Gastroesophageal sphincter (tissue), 4 donors: ENCODE measurements around the gene NUAK1. TPM values are rescaled to one million over a fixed set of nuclear protein-coding genes. Genes with fewer than 3 reads are reported as not detected.
A peak's percentile ranks its signal among the peaks of the same experiment; 100 is the strongest.

ENCODE experiments used
- ATAC-seq: fragments of 150-250 bp; one replicate; pipeline ENCODE4 v1.9.1; 2016; ENCODE audit warnings: mild to moderate bottlenecking, moderate library complexity
- H3K27ac ChIP-seq, 4 donors: fragments of 200-600 bp; sonication (generic) in 3 of 4; 1 replicate in 3 of 4; 2 replicates in 1 of 4; pipeline ENCODE4 v1.5.1; 2016 to 2019
- H3K27me3 ChIP-seq: fragments of 200-600 bp; sonication (generic); one replicate; pipeline ENCODE4 v1.5.1; 2019
- H3K36me3 ChIP-seq, 2 donors: fragments of 200-600 bp; sonication (generic); one replicate each; pipeline ENCODE4 v1.5.1; 2019; ENCODE audit warnings: control low read depth in 1 of 2
- H3K4me1 ChIP-seq, 3 donors: fragments of 200-600 bp; sonication (generic); 1 replicate in 2 of 3; 2 replicates in 1 of 3; pipeline ENCODE4 v1.5.1; 2016 to 2019; ENCODE audit warnings: control low read depth in 2 of 3
- H3K4me3 ChIP-seq, 2 donors: fragments of 200-600 bp; sonication (generic); one replicate each; pipeline ENCODE4 v1.5.1; 2019; ENCODE audit warnings: mild to moderate bottlenecking in 1 of 2, moderate library complexity in 1 of 2
- H3K9me3 ChIP-seq, 3 donors: fragments of 200-600 bp; sonication (generic); one replicate each; pipeline ENCODE4 v1.5.1; 2017 to 2019; ENCODE audit warnings: control low read depth in 2 of 3
- EP300 ChIP-seq: sonication (generic); formaldehyde crosslinking; IDR thresholded peaks from one replicate; pipeline ENCODE4 v1.6.1; 2017; ENCODE audit warnings: antibody characterized with exemption, mild to moderate bottlenecking
- POLR2A ChIP-seq, 2 donors: fragments of 450-650 bp; IDR thresholded peaks; one replicate each; pipeline ENCODE4 v1.6.1; 2017; ENCODE audit warnings: antibody characterized with exemption in 2 of 2, mild to moderate bottlenecking in 2 of 2, moderate library complexity in 1 of 2
- POLR2AphosphoS5 ChIP-seq: sonication (generic); formaldehyde crosslinking; IDR thresholded peaks from one replicate; pipeline ENCODE4 v1.6.1; 2017; ENCODE audit warnings: antibody characterized with exemption
- WGBS, 2 donors: methylation state at CpG; one replicate each; pipeline ENCODE4 v1.1.5; 2018; ENCODE audit warnings: low coverage in 1 of 2; 5-methylcytosine and 5-hydroxymethylcytosine counted together
- total RNA-seq, 4 donors: library from RNA; depleted of rRNA; stranded (reverse); fragments of >200 nt; gene quantifications; one replicate each; pipeline ENCODE4 v1.1.0, GENCODE V29; 2016
- TF ChIP-seq, protein P1 (sequence below), 4 experiments: fragments of 200-600 bp in 2 of 4; fragments of 450-650 bp in 2 of 4; sonication (generic) in 1 of 4; IDR thresholded peaks; one replicate each; pipeline ENCODE4 v1.5.1; 2017 to 2019; ENCODE audit warnings: antibody characterized with exemption in 4 of 4, mild to moderate bottlenecking in 2 of 4, moderate library complexity in 2 of 4

NUAK1 gene
- total RNA-seq, 4 donors from 2014 or later = 7.4 to 27.7 (median 10.7) TPM

DNA sequence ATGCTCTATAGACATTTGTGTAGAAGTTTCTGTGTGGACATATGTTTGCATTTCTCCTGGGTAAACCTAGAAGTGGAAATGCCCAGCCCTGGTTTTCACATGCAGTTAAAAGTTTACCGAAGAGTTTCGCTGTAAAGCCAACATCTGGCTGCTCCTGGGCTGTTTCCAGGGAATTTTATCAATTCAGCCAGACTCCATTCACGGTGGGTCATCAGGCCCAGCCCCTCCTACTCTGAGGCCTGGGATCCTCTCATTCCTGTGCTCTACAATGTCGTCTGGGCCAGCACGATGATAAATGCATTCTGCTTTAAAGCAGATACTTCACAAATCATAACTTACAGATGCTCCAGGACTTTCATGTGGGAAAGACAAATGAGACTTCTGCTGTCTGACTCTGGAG, 7.1 kb downstream of the NUAK1 start:
- TF ChIP-seq POLR2A (IDR thresholded peaks at IDR 0.05) = no peak
- TF ChIP-seq POLR2AphosphoS5 = no peak
- no peak for TF ChIP-seq EP300
- Histone ChIP-seq H3K4me3 (no peak overlapping the region), H3K27ac (no peak overlapping the region), H3K36me3 (no peaks in the 10 kb centered on the region), H3K9me3 (no peaks in the 10 kb centered on the region), H3K27me3 (no peaks in the 10 kb centered on the region), H3K4me1 (peaks cover 0 to 79% (median 23%) of the 10 kb centered on the region in 3 donors)
- WGBS, 2 donors = 37 to 54% methylated on average over 4 of the region's 5 CpGs
- ATAC-seq = no peak

DNA sequence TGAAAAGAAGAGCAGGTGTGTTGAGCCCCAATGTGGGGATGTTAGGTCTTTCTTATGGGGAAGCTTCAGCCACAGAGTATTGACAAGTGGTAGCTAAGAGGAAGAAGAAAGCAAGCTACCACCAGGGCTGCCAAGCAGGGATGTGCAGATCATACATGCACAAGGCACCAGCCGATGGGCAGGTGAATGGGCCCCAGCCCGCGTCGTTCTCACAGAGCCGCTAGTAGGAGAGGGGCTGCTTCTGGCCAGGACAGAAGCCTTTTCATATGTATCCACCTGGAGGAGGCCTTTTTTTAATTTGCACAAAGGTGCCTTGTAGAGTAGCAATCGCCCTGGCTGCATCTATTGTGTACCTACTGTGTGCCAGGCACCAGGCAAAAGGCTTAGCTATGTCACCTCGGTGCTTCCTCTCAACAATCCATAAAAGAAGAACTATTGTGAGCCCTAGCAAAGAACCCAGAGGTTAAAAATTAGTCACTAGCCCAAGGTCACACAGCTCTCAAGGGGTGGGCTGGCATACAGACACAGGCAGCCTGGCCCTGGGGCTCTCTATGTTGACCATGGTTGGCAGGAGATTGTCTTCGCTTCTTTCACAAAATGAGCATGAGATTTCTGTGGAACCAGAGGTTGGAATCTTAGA, 8.2 kb downstream of the NUAK1 start:
- ATAC-seq = no peak
- Histone ChIP-seq H3K4me3 (no peak overlapping the region), H3K4me1 (peaks cover 0 to 77% (median 32%) of the 10 kb centered on the region in 3 donors), H3K36me3 (no peaks in the 10 kb centered on the region), H3K27me3 (no peaks in the 10 kb centered on the region), H3K9me3 (no peaks in the 10 kb centered on the region), H3K27ac (no peak overlapping the region)
- 83 to 100% methylated on average over 1 to 6 of the region's 8 CpGs for WGBS, 2 donors
- TF ChIP-seq POLR2AphosphoS5 (no peak), POLR2A (IDR thresholded peaks at IDR 0.05) (no peak), EP300 (no peak)
- TF ChIP-seq, protein P1, sequence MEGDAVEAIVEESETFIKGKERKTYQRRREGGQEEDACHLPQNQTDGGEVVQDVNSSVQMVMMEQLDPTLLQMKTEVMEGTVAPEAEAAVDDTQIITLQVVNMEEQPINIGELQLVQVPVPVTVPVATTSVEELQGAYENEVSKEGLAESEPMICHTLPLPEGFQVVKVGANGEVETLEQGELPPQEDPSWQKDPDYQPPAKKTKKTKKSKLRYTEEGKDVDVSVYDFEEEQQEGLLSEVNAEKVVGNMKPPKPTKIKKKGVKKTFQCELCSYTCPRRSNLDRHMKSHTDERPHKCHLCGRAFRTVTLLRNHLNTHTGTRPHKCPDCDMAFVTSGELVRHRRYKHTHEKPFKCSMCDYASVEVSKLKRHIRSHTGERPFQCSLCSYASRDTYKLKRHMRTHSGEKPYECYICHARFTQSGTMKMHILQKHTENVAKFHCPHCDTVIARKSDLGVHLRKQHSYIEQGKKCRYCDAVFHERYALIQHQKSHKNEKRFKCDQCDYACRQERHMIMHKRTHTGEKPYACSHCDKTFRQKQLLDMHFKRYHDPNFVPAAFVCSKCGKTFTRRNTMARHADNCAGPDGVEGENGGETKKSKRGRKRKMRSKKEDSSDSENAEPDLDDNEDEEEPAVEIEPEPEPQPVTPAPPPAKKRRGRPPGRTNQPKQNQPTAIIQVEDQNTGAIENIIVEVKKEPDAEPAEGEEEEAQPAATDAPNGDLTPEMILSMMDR (IDR thresholded peaks at IDR 0.05) = no peak

DNA sequence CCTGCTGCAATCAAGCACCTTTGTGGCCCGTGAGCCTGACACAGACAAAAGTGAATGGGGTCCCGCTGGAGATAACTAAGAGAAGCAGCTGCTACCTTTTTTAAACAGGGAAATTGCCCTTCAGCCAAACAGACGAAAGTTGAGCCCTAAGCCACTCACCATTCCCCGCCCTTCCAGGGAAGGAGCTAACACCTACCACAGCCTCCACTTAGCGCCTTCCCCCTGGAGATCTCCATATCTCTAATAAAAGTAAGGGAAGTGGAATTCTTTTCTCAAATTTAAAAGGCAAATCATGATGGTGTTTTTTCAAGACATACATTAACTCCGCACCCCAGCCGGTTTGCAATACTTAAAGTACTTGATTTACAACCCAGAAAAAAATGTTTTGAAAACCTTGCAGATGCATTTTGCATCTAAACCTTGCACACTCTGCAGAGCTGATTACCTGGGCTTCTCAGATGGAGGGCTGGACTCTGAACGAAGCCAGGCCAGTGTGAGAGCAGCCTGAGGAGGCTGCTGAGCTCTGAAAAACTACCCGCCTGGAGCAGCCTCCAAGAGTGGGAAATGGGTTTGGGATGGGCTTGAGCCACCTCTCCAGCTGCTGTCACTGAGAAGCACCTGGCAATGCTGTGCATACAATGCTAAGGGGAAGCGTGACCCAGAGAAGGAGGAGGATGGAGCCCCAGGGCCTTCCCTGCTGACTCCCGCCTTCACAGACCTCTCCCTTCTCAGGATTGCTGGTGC, 10.0 kb downstream of the NUAK1 start:
- 91 to 97% methylated on average over 4 to 8 of the region's 11 CpGs for WGBS, 2 donors
- no peak for ATAC-seq
- TF ChIP-seq POLR2AphosphoS5 = no peak
- TF ChIP-seq POLR2A (IDR thresholded peaks at IDR 0.05) = no peak
- no peak for TF ChIP-seq EP300
- TF ChIP-seq, protein P1 (IDR thresholded peaks at IDR 0.05) = no peak
- Histone ChIP-seq H3K9me3 (no peaks in the 10 kb centered on the region), H3K4me3 (no peak overlapping the region), H3K27me3 (no peaks in the 10 kb centered on the region), H3K36me3 (no peaks in the 10 kb centered on the region), H3K4me1 (peaks cover 0 to 71% (median 22%) of the 10 kb centered on the region in 3 donors), H3K27ac (no peak overlapping the region)

DNA sequence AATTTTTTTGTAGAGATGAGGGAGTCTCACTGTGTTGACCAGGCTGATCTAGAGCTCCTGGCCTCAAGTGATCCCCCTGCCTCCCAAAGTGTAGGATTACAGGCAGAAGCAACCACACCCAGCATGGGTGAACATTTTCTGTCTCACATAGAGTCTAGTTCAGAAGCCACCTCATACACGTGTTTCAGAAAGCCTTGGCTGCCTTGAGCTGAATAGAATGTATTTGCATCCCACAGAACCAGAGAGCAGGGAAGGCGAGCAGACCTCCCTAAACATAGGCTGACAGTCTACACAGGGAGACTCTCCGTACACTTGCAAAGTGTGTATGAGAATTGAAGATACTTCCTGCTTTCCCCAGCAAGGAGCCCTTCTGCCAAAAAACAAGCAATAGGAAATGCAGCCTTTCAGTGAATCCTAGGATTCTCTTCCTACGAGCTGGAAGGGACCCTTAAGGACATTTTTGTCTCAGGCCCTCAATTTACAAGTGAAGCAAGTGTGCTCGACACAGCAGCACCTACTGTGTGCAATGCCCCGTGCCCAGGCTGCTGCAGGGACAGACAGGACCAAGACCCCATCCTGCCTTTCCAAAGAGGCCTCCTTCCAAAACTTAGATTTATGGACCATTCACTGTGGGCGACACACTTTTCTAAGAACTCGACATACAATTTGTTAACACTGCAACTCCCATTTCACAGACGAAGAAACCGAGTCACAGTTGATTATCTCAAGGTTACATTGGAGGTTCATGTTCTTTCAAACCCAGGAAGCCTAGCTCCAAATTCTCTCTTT, 11.2 kb downstream of the NUAK1 start:
- H3K27me3 ChIP-seq = no peaks in the 10 kb centered on the region
- peak; percentile 23 for ATAC-seq
- H3K36me3 ChIP-seq = no peaks in the 10 kb centered on the region
- WGBS, 2 donors = 66 to 88% methylated on average over 6 to 7 of the region's 10 CpGs
- no peaks in the 10 kb centered on the region for H3K9me3 ChIP-seq
- peak overlapping the region in 3 of 4 donors; percentile 10 to 50 (median 37) for H3K27ac ChIP-seq
- TF ChIP-seq, protein P1 (IDR thresholded peaks at IDR 0.05) = no peak
- no peak for TF ChIP-seq EP300
- no peak for TF ChIP-seq POLR2A (IDR thresholded peaks at IDR 0.05)
- no peak for TF ChIP-seq POLR2AphosphoS5
- H3K4me3 ChIP-seq = no peak overlapping the region
- H3K4me1 ChIP-seq = peaks cover 0 to 67% (median 18%) of the 10 kb centered on the region in 3 donors
